CD4-positive, CD25-positive, alpha-beta regulatory T cell (primary cell): ENCODE data around the gene INVS. TPM values are rescaled to one million over a fixed set of nuclear protein-coding genes. Genes with fewer than 3 reads are reported as not detected.
"Not testable (repeated sequence)": the region's sequence is repeated elsewhere in the genome, so short reads cannot be mapped to it uniquely, and the experiment has no call there.

Source experiments
- ATAC-seq, 2 donors: fragments of 150-1000 bp; cut with Tn5 transposase; one replicate each; pipeline ENCODE4 v1.10.0; 2021; ENCODE audit warnings: low read depth in 2 of 2, moderate number of reproducible peaks in 2 of 2, moderate library complexity in 1 of 2
- DNase-seq, 3 donors: peaks; one replicate each; pipeline versions ENCODE4 v3.0.0 to v3.0.0-alpha.2; 2012 to 2022; ENCODE audit warnings: mixed read lengths in 1 of 3
- H3K27ac ChIP-seq: one replicate; pipeline ENCODE4 v1.7.0; 2013; ENCODE audit warnings: mild to moderate bottlenecking, low read length; ENCODE audit not compliant: insufficient read depth, poor library complexity, severe bottlenecking
- H3K27me3 ChIP-seq: one replicate; pipeline ENCODE4 v1.7.0; 2013; ENCODE audit warnings: low read length; ENCODE audit not compliant: control insufficient read depth, insufficient read depth
- H3K36me3 ChIP-seq: one replicate; pipeline ENCODE4 v1.7.0; 2013; ENCODE audit warnings: mild to moderate bottlenecking, low read length, moderate library complexity; ENCODE audit not compliant: control insufficient read depth, insufficient read depth
- H3K4me1 ChIP-seq: 2 replicates; pipeline ENCODE4 v1.7.0; 2013; ENCODE audit warnings: mild to moderate bottlenecking, low read length; ENCODE audit not compliant: insufficient read depth, control insufficient read depth, poor library complexity, severe bottlenecking
- H3K4me3 ChIP-seq: one replicate; pipeline ENCODE4 v1.7.0; 2013; ENCODE audit warnings: low read depth, mild to moderate bottlenecking, low read length, moderate library complexity
- H3K9me3 ChIP-seq, 2 experiments: 1 replicate in 1 of 2; 2 replicates in 1 of 2; pipeline ENCODE4 v1.7.0; 2013; ENCODE audit warnings: low read length in 2 of 2, mild to moderate bottlenecking in 1 of 2, moderate library complexity in 1 of 2; ENCODE audit not compliant: control insufficient read depth in 2 of 2
- H3K27ac Mint-ChIP-seq, 3 donors: one replicate each; pipeline ENCODE4 v1.8.0; 2020 to 2022; ENCODE audit warnings: mild to moderate bottlenecking in 3 of 3, mixed read lengths in 3 of 3, moderate library complexity in 2 of 3
- H3K27me3 Mint-ChIP-seq: one replicate; pipeline ENCODE4 v1.8.0; 2022; ENCODE audit warnings: mild to moderate bottlenecking, mixed read lengths
- H3K36me3 Mint-ChIP-seq: one replicate; pipeline ENCODE4 v1.8.0; 2020; ENCODE audit warnings: mixed read lengths
- H3K4me1 Mint-ChIP-seq, 4 donors: one replicate each; pipeline ENCODE4 v1.8.0; 2020 to 2022; ENCODE audit warnings: mixed read lengths in 4 of 4, mild to moderate bottlenecking in 1 of 4
- H3K4me3 Mint-ChIP-seq, 4 donors: one replicate each; pipeline ENCODE4 v1.8.0; 2020 to 2022; ENCODE audit warnings: mild to moderate bottlenecking in 4 of 4, mixed read lengths in 4 of 4, moderate library complexity in 3 of 4
- H3K9me3 Mint-ChIP-seq, 7 donors: one replicate each; pipeline ENCODE4 v1.8.0; 2020 to 2022; ENCODE audit warnings: mixed read lengths in 7 of 7, mild to moderate bottlenecking in 3 of 7, moderate library complexity in 2 of 7
- polyA plus RNA-seq, 4 donors: library from polyadenylated mRNA; unstranded; fragments of 300-500 nt; fragmentation: Illumina TruSeq; gene quantifications; one replicate each; pipeline ENCODE4 v1.2.3, GENCODE V29; 2021
- total RNA-seq: library from RNA; stranded (reverse); gene quantifications from one replicate; pipeline ENCODE4 v1.2.3, GENCODE V29; 2022

Gene INVS
- total and polyA plus RNA-seq, 5 donors from 2014 or later = 5.7 to 20.5 (median 6.2) TPM

DNA sequence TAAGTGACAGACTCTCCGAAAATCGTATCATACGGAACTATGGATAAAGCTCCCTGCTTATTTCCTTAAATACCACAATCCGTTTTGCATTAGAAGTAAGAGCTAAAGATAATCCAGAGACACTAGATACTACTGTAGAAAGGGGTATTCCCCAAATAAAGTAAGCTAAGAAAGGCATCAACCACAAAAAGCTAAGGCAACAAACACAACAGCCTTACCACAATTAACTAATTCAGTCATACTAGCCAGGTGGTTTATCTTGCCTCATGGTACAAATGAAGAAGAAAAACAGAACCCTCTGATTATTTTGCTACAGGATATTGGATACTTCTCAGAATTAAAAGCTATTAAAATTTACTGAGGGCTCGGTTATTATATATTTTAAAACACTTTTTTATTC is 14.3 kb upstream of the INVS start:
- H3K27me3 ChIP-seq = no peaks in the 10 kb centered on the region
- ATAC-seq (peak; percentile 55 to 61), DNase-seq (peak in 2 of 3 donors; percentile 20 to 45)
- no peak overlapping the region for H3K27ac ChIP-seq
- Mint-ChIP-seq H3K36me3 (no peaks in the 10 kb centered on the region), H3K27me3 (no peaks in the 10 kb centered on the region), H3K27ac (no peak overlapping the region), H3K9me3 (no peaks in the 10 kb centered on the region), H3K4me3 (peak overlapping the region in 2 of 4 donors; percentile 16 to 26), H3K4me1 (peaks cover 56 to 80% (median 71%) of the 10 kb centered on the region in 4 donors)
- H3K4me3 ChIP-seq = peak overlapping the region; percentile 8
- peaks cover 35% of the 10 kb centered on the region for H3K4me1 ChIP-seq
- H3K9me3 ChIP-seq = no peaks in the 10 kb centered on the region
- no peaks in the 10 kb centered on the region for H3K36me3 ChIP-seq

DNA sequence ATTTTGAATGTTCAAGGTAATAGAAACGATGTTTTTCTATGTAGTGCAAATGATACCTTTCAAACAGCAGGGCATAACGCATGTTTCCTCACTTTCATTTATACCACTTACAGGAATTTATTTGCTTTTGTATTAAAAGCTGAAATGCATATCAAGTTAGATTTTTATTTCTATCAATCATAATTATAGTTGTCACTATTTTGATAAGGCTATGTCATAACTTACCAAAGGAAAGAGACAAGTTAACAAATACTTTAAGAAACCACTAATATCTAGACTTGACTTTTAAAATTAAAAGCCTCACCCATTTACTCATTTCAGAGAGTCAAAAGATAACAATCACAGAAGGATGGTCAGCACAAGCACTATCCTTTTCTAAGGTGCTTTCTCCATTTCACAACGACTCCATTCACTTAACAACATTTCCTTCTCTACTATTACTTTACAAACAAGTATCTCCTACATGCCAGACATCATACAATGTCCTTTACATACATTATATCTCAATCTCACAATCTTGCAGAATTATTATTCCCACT is 12.9 kb upstream of the INVS start:
- peak overlapping the region; percentile 68 for H3K4me3 ChIP-seq
- H3K27ac ChIP-seq = no peak overlapping the region
- Mint-ChIP-seq H3K4me3 (peak overlapping the region in 3 of 4 donors; percentile 1 to 10 (median 4)), H3K36me3 (no peaks in the 10 kb centered on the region), H3K27ac (peak overlapping the region; percentile 5 to 50 (median 16)), H3K27me3 (no peaks in the 10 kb centered on the region), H3K4me1 (peaks cover 51 to 81% (median 69%) of the 10 kb centered on the region in 4 donors), H3K9me3 (no peaks in the 10 kb centered on the region)
- H3K4me1 ChIP-seq = peaks cover 32% of the 10 kb centered on the region
- no peaks in the 10 kb centered on the region for H3K27me3 ChIP-seq
- H3K36me3 ChIP-seq = no peaks in the 10 kb centered on the region
- no peak for ATAC-seq
- DNase-seq = no peak
- H3K9me3 ChIP-seq = no peaks in the 10 kb centered on the region

DNA sequence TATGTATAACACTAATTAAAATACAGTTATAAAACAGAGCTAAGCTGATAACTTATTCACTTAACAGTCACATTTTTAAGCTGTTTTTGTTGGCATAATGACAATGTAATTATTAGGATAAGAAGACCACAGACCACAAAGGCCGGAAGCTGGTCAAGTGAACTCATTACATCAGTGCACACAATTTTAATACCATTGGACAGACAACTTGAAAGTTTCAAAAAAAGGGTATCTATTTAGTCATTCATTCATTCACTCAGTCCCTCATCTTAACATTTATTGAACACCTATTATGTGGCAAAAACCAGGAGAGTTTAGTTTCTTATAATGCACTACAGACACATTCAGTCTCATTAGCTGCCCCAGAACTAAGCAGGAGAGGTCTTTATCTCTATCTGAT is 11.8 kb upstream of the INVS start:
- Histone ChIP-seq H3K27ac (peak overlapping the region; percentile 55), H3K4me1 (peaks cover 32% of the 10 kb centered on the region), H3K36me3 (no peaks in the 10 kb centered on the region), H3K4me3 (peak overlapping the region; percentile 68), H3K27me3 (no peaks in the 10 kb centered on the region), H3K9me3 (no peaks in the 10 kb centered on the region)
- DNase-seq (peak in 2 of 3 donors; percentile 10 to 37), ATAC-seq (peak in 1 of 2 donors; percentile 14)
- H3K4me1 Mint-ChIP-seq = peaks cover 52 to 83% (median 72%) of the 10 kb centered on the region in 4 donors
- peak overlapping the region; percentile 45 to 72 (median 68) for H3K27ac Mint-ChIP-seq
- H3K9me3 Mint-ChIP-seq = no peaks in the 10 kb centered on the region
- H3K36me3 Mint-ChIP-seq = peaks cover 1% of the 10 kb centered on the region
- H3K4me3 Mint-ChIP-seq = peak overlapping the region; percentile 52 to 71 (median 56)
- no peaks in the 10 kb centered on the region for H3K27me3 Mint-ChIP-seq

DNA sequence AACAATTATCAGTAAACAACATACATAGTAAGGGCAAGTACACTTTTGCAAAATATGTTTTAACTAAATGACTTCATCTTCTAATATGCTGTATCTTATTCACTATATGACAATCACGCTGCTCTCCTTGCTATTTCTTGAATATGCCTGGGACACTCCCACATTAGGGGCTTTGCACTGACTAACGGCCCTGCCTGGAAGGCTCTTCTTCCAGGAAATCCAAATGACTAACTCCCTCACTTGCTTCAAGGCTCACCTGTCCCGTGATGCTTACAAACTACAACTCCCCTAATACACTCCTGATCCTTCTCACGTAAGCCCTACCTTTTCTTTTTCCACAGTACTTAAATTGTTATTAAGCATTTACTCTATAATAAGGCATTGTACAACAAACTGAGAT is 10.8 kb upstream of the INVS start:
- Histone ChIP-seq H3K36me3 (no peaks in the 10 kb centered on the region), H3K27me3 (no peaks in the 10 kb centered on the region), H3K27ac (peak overlapping the region; percentile 55), H3K4me1 (peaks cover 32% of the 10 kb centered on the region), H3K9me3 (no peaks in the 10 kb centered on the region), H3K4me3 (peak overlapping the region; percentile 68)
- no peak for DNase-seq
- Mint-ChIP-seq H3K27ac (peak overlapping the region in 2 of 3 donors; percentile 60 to 68), H3K36me3 (peaks cover 6% of the 10 kb centered on the region), H3K9me3 (no peaks in the 10 kb centered on the region), H3K27me3 (no peaks in the 10 kb centered on the region), H3K4me1 (peaks cover 53 to 83% (median 71%) of the 10 kb centered on the region in 4 donors), H3K4me3 (peak overlapping the region; percentile 52 to 71 (median 56))
- peak in 1 of 2 donors; percentile 16 for ATAC-seq

DNA sequence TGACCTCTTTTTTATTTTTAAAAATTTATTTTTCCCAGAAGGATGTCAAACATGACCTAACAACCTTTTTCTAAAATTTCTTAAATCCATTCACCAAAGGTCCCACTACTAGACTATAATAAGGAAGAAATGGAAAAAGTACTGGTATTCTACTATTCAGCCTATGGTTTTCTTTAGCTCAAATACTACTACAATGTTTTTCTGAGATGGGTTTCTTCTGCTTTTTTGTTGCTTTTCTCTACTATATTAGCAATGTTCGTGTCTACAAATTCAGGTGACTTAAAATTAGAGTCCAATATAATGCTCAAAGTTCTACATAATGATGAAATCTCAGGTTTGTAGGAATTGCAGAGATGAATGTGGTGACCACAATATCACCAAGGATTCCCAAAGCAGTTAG is 8.2 kb upstream of the INVS start:
- Mint-ChIP-seq H3K4me3 (no peak overlapping the region), H3K4me1 (peaks cover 51 to 76% (median 64%) of the 10 kb centered on the region in 4 donors), H3K27me3 (no peaks in the 10 kb centered on the region), H3K36me3 (peaks cover 16% of the 10 kb centered on the region), H3K27ac (no peak overlapping the region), H3K9me3 (no peaks in the 10 kb centered on the region)
- H3K27me3 ChIP-seq = no peaks in the 10 kb centered on the region
- H3K4me3 ChIP-seq = no peak overlapping the region
- DNase-seq (no peak), ATAC-seq (no peak)
- H3K36me3 ChIP-seq = no peaks in the 10 kb centered on the region
- peaks cover 18% of the 10 kb centered on the region for H3K4me1 ChIP-seq
- H3K27ac ChIP-seq = no peak overlapping the region
- no peaks in the 10 kb centered on the region for H3K9me3 ChIP-seq

DNA sequence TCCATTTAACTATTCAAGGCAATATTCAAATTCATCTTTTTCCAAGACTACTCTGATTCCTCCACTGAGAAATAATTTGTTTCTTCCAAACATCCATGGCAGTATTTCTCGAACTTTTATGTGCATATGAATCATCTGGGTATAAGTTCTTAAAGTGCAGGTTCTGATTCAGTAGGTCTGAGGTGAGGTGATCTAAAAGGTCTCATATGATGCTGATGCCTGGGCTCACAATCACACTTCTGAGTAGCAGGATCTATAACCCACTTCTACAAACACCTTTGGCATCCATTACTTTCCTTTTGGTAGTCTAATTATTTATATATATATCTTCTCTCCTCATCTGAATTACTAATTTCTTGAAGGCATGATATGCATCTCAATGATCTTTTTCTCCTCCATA is 7.4 kb upstream of the INVS start:
- peak overlapping the region in 1 of 4 donors; percentile 40 for H3K4me3 Mint-ChIP-seq
- no peak overlapping the region for H3K27ac Mint-ChIP-seq
- peaks cover 24% of the 10 kb centered on the region for H3K4me1 ChIP-seq
- H3K27ac ChIP-seq = no peak overlapping the region
- H3K27me3 Mint-ChIP-seq = no peaks in the 10 kb centered on the region
- H3K27me3 ChIP-seq = no peaks in the 10 kb centered on the region
- no peak overlapping the region for H3K4me3 ChIP-seq
- H3K36me3 ChIP-seq = no peaks in the 10 kb centered on the region
- H3K4me1 Mint-ChIP-seq = peaks cover 50 to 75% (median 64%) of the 10 kb centered on the region in 4 donors
- no peaks in the 10 kb centered on the region for H3K9me3 ChIP-seq
- peaks cover 16% of the 10 kb centered on the region for H3K36me3 Mint-ChIP-seq
- no peak for DNase-seq
- ATAC-seq = no peak
- H3K9me3 Mint-ChIP-seq = no peaks in the 10 kb centered on the region

DNA sequence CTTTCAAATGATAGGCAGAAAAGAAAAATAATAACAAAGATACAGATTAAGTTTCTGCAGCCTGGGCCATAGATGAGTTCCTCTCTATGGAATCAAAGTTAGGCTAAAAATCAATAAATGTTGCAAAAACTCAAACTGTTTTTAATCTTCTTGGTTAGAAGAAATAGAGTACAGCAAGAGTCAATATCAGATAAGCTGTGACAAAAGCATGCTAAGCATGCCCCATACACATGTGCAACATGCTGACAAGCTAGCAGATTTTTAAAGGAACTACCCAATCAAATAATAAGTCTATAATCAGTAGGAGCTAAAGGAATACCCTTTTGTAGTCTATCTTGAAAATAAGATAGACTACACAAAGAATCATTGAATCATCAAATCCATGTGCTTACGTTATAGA is 7.0 kb upstream of the INVS start:
- Mint-ChIP-seq H3K4me3 (peak overlapping the region in 1 of 4 donors; percentile 40), H3K4me1 (peaks cover 50 to 75% (median 64%) of the 10 kb centered on the region in 4 donors), H3K27me3 (no peaks in the 10 kb centered on the region), H3K36me3 (peaks cover 16% of the 10 kb centered on the region), H3K9me3 (no peaks in the 10 kb centered on the region), H3K27ac (peak overlapping the region in 1 of 3 donors; percentile 44)
- H3K27ac ChIP-seq = no peak overlapping the region
- H3K36me3 ChIP-seq = no peaks in the 10 kb centered on the region
- H3K4me1 ChIP-seq = peaks cover 27% of the 10 kb centered on the region
- no peaks in the 10 kb centered on the region for H3K9me3 ChIP-seq
- no peaks in the 10 kb centered on the region for H3K27me3 ChIP-seq
- DNase-seq = no peak
- no peak overlapping the region for H3K4me3 ChIP-seq
- ATAC-seq = no peak

DNA sequence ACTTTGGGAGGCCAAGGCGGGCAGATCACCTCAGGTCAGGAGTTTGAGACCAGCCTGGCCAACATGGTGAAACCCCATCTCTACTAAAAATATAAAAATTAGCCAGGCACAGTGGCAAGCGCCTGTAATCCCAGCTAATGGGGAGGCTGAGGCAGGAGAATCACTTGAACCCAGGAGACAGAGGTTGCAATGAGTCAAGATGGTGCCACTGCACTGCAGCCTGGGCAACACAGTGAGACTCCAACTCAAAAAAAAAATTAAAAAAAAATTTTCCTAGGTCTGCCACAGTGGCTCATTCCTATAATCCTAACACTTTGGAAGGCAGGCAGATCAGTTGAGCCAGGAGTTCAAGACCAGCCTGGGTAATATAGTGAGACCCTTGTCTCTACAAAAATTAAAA is 4.6 kb upstream of the INVS start:
- Mint-ChIP-seq H3K4me1 (peaks cover 34 to 72% (median 49%) of the 10 kb centered on the region in 4 donors), H3K36me3 (peaks cover 16% of the 10 kb centered on the region)
- not testable (repeated sequence) for H3K9me3 Mint-ChIP-seq, H3K27ac ChIP-seq, DNase-seq, H3K36me3 ChIP-seq, H3K4me3 Mint-ChIP-seq, H3K27me3 Mint-ChIP-seq, H3K9me3 ChIP-seq, H3K27me3 ChIP-seq, ATAC-seq, H3K27ac Mint-ChIP-seq, H3K4me3 ChIP-seq
- H3K4me1 ChIP-seq = peaks cover 30% of the 10 kb centered on the region
